Activated CD8-positive, alpha-beta T cell treated with anti-CD3 and anti-CD28 coated beads, Interleukin-2, amount 10 ng/mL, durations not matched to agents 7 days and 5 days (primary cell): ENCODE data around the gene COMMD4. TPM values are rescaled to one million over a fixed set of nuclear protein-coding genes. Genes with fewer than 3 reads are reported as not detected.

Experiments
- ATAC-seq: fragments of 150-1000 bp; cut with Tn5 transposase; one replicate; pipeline ENCODE4 v1.10.0; 2021; ENCODE audit warnings: moderate library complexity
- CTCF ChIA-PET: fragments of 350-600 bp; sonication (Branson Sonifier 250); formaldehyde crosslinking; loops from one replicate; lab custom pipeline; 2021; ENCODE audit warnings: antibody characterized with exemption; lab: Charles Lee
- POLR2A ChIA-PET: fragments of 350-600 bp; sonication (Branson Sonifier 250); formaldehyde crosslinking; loops from one replicate; lab custom pipeline; 2021; ENCODE audit warnings: antibody characterized with exemption; lab: Charles Lee
- DNase-seq: peaks from one replicate; pipeline ENCODE4 v3.0.0-alpha.2; 2020
- H3K27ac Mint-ChIP-seq: one replicate; pipeline ENCODE4 v1.8.0; 2021; ENCODE audit warnings: mild to moderate bottlenecking, mixed read lengths
- H3K27me3 Mint-ChIP-seq: one replicate; pipeline ENCODE4 v1.8.0; 2021; ENCODE audit warnings: low read depth, mixed read lengths
- H3K36me3 Mint-ChIP-seq: one replicate; pipeline ENCODE4 v1.8.0; 2021; ENCODE audit warnings: low read depth, mixed read lengths
- H3K4me1 Mint-ChIP-seq: one replicate; pipeline ENCODE4 v1.8.0; 2021; ENCODE audit warnings: low read depth, mixed read lengths
- H3K4me3 Mint-ChIP-seq: one replicate; pipeline ENCODE4 v1.8.0; 2021; ENCODE audit warnings: mild to moderate bottlenecking, mixed read lengths
- H3K9me3 Mint-ChIP-seq: one replicate; pipeline ENCODE4 v1.8.0; 2022; ENCODE audit warnings: mixed read lengths; ENCODE audit not compliant: insufficient read depth
- total RNA-seq, 2 experiments: library from RNA; stranded (reverse); gene quantifications; one replicate each; pipeline ENCODE4 v1.2.3, GENCODE V29; 2021

COMMD4 gene
- total RNA-seq, 2 experiments from 2014 or later = 101 to 103 TPM

DNA sequence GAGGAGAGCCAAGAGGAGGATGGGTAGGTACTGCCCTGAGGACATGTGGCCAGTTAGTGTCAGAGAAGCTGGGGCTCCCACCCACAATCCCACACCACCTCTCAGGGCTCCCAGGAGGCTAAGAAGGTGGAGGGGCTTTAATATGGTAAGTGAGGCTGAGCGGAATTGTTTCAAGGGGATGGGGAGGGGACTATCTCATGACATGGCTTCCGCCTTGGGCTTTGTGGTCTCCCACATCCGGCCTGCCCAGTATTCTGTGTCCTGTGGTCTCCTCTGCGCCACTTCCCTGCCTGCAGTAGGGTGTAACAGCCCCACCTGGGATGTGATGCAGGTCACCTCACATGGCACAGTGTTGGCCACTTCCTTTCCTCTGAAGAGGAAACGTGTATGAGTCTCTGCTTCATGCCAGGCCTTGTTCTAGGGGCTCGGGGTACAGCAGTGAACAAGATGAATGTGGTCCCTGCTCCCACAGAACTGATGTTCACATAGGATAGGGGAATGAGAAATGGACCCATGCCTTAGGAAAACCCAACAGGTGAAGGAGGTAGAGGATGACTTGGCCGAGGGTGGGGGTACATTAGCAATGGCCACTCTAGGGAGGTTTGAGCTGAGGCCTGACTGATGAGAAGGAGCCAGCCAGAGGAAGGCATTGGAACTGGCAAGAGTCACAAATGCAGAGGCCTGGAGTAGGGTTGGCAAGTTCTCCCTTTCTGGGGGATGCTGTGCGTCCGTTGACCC, 14.2 kb downstream of the COMMD4 start:
- Mint-ChIP-seq H3K9me3 (peaks cover 19% of the 10 kb centered on the region), H3K4me1 (peaks cover 37% of the 10 kb centered on the region), H3K27me3 (peaks cover 18% of the 10 kb centered on the region), H3K4me3 (peak overlapping the region; percentile 64), H3K36me3 (peaks cover 57% of the 10 kb centered on the region), H3K27ac (peak overlapping the region; percentile 99)
- peak; percentile 95 for DNase-seq
- POLR2A ChIA-PET = interaction anchor here (1.3 kb wide), 1 partner anchor 19 kb away, joined by 6 read pairs; the partner anchor contains the start of gene MAN2C1
- CTCF ChIA-PET = interaction anchor here (6.9 kb wide), 1 partner anchor 17 kb away, joined by 36 read pairs; the partner anchor contains the start of gene MAN2C1
- ATAC-seq = peak; percentile 86

DNA sequence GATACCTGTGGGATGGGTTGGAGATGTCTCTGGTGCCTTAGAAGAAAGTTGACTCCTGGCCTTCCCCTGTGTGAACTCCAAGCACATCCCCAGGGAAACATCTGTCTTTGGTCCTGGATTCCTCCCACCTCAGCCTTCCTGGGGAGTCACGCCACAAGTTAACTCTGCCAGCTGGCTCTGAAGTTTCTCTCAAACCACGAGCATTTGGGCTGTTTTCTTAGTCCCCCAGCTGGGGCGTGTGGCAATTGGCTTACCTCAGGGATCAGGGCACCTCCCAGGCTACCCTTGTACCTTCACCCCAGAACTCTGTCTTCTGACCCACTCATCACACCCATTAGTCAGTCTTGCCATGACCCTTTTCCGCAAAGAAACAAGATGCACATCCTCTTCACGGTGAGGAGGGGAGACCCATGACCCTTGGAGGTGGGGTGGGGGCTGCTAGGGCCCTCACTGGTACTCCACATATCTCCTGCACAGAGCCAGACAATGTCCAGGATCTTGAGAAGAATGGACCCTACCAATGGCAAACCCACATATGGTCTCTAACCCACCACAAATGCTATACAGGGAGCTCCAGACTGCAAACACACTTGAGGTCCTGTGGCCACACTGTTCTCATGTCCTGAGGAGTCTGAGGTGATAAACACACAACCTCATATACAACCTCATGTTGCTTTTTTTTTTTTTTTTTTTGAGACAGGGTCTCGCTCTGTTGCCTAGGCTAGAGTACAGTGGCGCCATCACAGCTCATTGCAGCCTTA, 14.9 kb downstream of the COMMD4 start:
- peaks cover 57% of the 10 kb centered on the region for H3K36me3 Mint-ChIP-seq
- POLR2A ChIA-PET = interaction anchor here (1.3 kb wide), 1 partner anchor 18 kb away, joined by 6 read pairs; the partner anchor contains the start of gene MAN2C1
- peaks cover 37% of the 10 kb centered on the region for H3K4me1 Mint-ChIP-seq
- H3K4me3 Mint-ChIP-seq = peak overlapping the region; percentile 64
- no peak for DNase-seq
- H3K27ac Mint-ChIP-seq = peak overlapping the region; percentile 99
- CTCF ChIA-PET = interaction anchor here (6.9 kb wide), 1 partner anchor 17 kb away, joined by 36 read pairs; the partner anchor contains the start of gene MAN2C1
- ATAC-seq = no peak
- peaks cover 19% of the 10 kb centered on the region for H3K9me3 Mint-ChIP-seq
- H3K27me3 Mint-ChIP-seq = peaks cover 14% of the 10 kb centered on the region

DNA sequence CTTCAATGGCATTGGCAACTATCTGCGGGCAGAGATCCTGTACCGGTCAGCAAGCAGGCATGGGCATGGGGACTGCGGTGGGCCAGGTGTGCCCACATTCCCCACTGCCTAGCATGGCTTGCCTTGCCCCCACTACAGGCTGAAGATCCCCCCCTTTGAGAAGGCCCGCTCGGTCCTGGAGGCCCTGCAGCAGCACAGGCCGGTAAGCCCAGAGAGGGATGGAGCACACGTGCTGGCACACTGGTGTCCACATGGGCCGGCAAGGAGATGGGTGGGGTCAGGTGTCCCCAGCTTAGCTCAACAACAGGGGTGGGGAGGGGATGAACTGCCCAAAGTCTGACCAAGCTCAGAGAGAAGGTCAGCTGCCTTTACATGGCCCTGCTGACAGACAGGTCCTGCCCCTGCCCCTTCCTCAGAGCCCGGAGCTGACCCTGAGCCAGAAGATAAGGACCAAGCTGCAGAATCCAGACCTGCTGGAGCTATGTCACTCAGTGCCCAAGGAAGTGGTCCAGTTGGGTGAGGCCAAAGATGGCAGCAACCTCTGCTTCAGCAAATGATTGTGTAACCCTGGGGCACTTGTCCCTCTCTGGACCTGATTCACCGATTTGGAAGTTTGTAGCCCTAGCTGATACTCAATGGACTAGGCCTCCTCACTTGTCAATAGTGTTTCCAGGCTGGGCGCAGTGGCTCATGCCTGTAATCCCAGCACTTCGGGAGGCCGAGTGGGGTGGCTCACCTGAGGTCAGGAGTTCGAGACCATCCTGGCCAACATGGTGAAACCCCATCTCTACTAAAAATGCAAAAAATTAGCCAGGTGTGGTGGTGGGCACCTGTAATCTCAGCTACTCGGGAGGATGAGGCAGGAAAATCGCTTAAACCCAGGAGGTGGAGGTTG, 16.6 kb downstream of the COMMD4 start:
- Mint-ChIP-seq H3K36me3 (peaks cover 57% of the 10 kb centered on the region), H3K4me3 (no peak overlapping the region), H3K27ac (no peak overlapping the region), H3K4me1 (peaks cover 28% of the 10 kb centered on the region), H3K9me3 (peaks cover 15% of the 10 kb centered on the region), H3K27me3 (peaks cover 5% of the 10 kb centered on the region)
- ATAC-seq (no peak), DNase-seq (no peak)
- CTCF ChIA-PET = interaction anchor here (6.9 kb wide), 1 partner anchor 15 kb away, joined by 36 read pairs; the partner anchor contains the start of gene MAN2C1
- POLR2A ChIA-PET = interaction anchor here (1.6 to 2.5 kb wide), 2 partner anchors 16 to 101 kb away, joined by 3 to 9 read pairs; partner anchors contain the start of gene MAN2C1

DNA sequence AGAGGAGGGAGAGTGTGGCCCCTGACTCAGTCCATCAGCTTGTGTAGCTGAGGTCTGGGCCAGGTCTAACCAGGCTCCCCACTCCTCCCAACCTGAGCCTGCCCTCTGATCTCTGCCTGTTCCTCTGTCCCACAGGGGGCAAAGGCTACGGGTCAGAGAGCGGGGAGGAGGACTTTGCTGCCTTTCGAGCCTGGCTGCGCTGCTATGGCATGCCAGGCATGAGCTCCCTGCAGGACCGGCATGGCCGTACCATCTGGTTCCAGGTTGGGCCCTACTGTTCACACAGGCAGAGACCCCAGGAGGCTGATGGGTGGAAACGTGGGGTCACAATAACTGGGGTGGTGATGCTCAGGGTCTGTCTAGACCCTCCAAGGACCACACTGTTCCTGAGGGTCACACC, 17.7 kb downstream of the COMMD4 start:
- H3K9me3 Mint-ChIP-seq = peaks cover 15% of the 10 kb centered on the region
- POLR2A ChIA-PET = interaction anchor here (0.5 to 2.5 kb wide), 4 partner anchors 15 to 288 kb away, joined by 3 to 9 read pairs (median 4); partner anchors contain the start of gene MAN2C1
- peaks cover 56% of the 10 kb centered on the region for H3K36me3 Mint-ChIP-seq
- peaks cover 5% of the 10 kb centered on the region for H3K27me3 Mint-ChIP-seq
- DNase-seq = no peak
- peaks cover 23% of the 10 kb centered on the region for H3K4me1 Mint-ChIP-seq
- no peak overlapping the region for H3K27ac Mint-ChIP-seq
- no peak for ATAC-seq
- CTCF ChIA-PET = interaction anchor here (6.9 kb wide), 1 partner anchor 14 kb away, joined by 36 read pairs; the partner anchor contains the start of gene MAN2C1
- no peak overlapping the region for H3K4me3 Mint-ChIP-seq

DNA sequence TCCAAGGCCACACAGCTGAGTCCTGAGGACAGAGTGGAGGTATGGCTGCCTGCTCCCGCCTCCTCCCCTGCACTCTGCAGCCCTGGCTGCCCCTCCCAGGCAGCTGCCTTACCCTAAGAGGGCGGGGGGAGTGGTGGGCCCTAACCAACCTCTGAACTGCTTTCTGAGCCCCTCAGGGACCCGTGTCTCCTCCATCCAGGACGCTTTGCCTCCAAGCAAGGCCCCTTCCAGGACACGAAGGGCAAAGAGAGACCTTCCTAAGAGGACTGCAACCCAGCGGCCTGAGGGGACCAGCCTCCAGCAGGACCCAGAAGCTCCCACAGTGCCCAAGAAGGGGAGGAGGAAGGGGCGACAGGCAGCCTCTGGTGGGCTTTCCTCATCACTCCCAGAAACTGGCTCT, 18.6 kb downstream of the COMMD4 start:
- ChIA-PET POLR2A (interaction anchor here (0.9 to 2.5 kb wide), 3 partner anchors 14 to 19 kb away, joined by 3 to 9 read pairs (median 3); partner anchors contain the start of genes COMMD4 and MAN2C1), CTCF (interaction anchor here (0.7 to 6.9 kb wide), 2 partner anchors 13 to 15 kb away, joined by 3 to 36 read pairs; partner anchors contain the start of gene MAN2C1)
- Mint-ChIP-seq H3K27ac (no peak overlapping the region), H3K27me3 (peaks cover 3% of the 10 kb centered on the region), H3K36me3 (peaks cover 50% of the 10 kb centered on the region), H3K4me1 (peaks cover 18% of the 10 kb centered on the region), H3K9me3 (peaks cover 15% of the 10 kb centered on the region), H3K4me3 (no peak overlapping the region)
- DNase-seq = no peak
- ATAC-seq = no peak

DNA sequence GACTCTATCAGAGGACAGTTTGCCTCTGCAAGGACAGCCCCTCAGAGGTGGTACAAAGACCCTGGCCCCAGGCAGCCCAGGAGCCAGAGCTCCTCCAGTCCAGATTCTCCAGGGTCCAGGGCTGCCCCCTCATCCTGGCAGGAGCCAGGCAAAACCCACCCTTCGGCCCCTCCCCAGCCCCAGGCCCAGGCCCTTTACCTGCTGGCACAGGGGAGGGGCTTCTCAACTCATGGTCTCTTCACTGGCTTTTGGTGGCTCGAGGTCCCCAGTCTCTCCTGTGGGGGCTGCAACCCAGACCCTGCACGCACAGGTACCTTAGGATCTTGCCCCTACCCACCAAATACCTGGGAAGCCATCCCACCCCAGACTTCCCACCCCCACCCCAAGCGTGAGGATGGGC, 19.5 kb downstream of the COMMD4 start:
- H3K4me3 Mint-ChIP-seq = no peak overlapping the region
- H3K36me3 Mint-ChIP-seq = peaks cover 43% of the 10 kb centered on the region
- ChIA-PET CTCF (interaction anchor here (0.7 to 6.9 kb wide), 2 partner anchors 12 to 14 kb away, joined by 3 to 36 read pairs; partner anchors contain the start of gene MAN2C1), POLR2A (interaction anchor here (0.9 kb wide), 1 partner anchor 13 kb away, joined by 3 read pairs; the partner anchor contains the start of gene MAN2C1)
- H3K27ac Mint-ChIP-seq = no peak overlapping the region
- peaks cover 7% of the 10 kb centered on the region for H3K9me3 Mint-ChIP-seq
- no peaks in the 10 kb centered on the region for H3K27me3 Mint-ChIP-seq
- H3K4me1 Mint-ChIP-seq = peaks cover 9% of the 10 kb centered on the region
- DNase-seq = no peak
- ATAC-seq = no peak

DNA sequence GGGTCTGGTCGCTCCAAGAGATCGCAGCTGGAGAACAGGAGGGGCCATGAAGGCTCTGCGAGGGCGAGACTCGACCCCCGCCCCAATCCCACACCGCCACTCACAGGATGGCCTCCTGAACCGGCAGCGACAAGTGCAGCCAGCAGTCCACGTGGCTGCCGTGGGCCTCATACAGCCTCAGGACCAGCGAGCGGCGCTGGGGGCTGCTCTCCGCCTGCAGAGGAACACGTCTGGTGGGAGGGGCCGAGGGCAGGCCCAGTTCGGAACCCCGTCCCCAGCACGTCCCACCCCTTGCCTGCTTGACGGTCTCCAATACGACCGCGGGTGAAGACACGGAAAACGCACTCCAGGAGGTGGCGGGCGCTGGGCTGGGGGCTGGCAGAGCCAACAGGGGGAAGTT, 20.1 kb downstream of the COMMD4 start:
- DNase-seq = no peak
- ChIA-PET POLR2A (no interaction called here), CTCF (interaction anchor here (1.4 kb wide), 1 partner anchor 12 kb away, joined by 4 read pairs; no protein-coding TSS in a partner anchor)
- peaks cover 39% of the 10 kb centered on the region for H3K36me3 Mint-ChIP-seq
- no peaks in the 10 kb centered on the region for H3K27me3 Mint-ChIP-seq
- peaks cover 2% of the 10 kb centered on the region for H3K4me1 Mint-ChIP-seq
- no peak for ATAC-seq
- peaks cover under 1% of the 10 kb centered on the region for H3K9me3 Mint-ChIP-seq
- no peak overlapping the region for H3K27ac Mint-ChIP-seq
- H3K4me3 Mint-ChIP-seq = no peak overlapping the region

DNA sequence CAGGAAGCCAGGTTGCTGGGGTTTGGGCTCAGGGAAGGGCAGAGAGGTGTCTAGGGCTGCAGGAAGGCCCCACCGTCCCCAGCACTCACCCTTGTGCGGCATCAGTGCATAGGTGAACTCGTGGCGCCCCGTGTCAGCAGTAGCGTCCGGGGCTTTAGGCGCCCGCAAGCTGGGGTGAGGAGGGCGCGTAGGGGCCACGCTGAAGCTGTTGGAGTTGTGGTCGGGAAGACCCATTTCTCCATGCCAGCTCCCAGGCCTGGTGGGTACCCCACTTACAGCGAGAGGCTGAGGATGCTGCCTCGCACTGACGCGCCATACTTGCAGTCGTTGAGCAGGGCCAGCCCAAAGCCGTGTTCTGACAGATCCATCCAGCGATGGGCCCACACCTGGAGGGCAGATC, 20.7 kb downstream of the COMMD4 start:
- Mint-ChIP-seq H3K4me3 (no peak overlapping the region), H3K27me3 (no peaks in the 10 kb centered on the region), H3K36me3 (peaks cover 35% of the 10 kb centered on the region), H3K27ac (no peak overlapping the region), H3K9me3 (no peaks in the 10 kb centered on the region), H3K4me1 (no peaks in the 10 kb centered on the region)
- CTCF ChIA-PET = interaction anchor here (1.4 kb wide), 1 partner anchor 11 kb away, joined by 4 read pairs; no protein-coding TSS in a partner anchor
- ATAC-seq (no peak), DNase-seq (no peak)
- POLR2A ChIA-PET = interaction anchor here (1.0 kb wide), 1 partner anchor 11 kb away, joined by 5 read pairs; the partner anchor contains the start of gene MAN2C1

DNA sequence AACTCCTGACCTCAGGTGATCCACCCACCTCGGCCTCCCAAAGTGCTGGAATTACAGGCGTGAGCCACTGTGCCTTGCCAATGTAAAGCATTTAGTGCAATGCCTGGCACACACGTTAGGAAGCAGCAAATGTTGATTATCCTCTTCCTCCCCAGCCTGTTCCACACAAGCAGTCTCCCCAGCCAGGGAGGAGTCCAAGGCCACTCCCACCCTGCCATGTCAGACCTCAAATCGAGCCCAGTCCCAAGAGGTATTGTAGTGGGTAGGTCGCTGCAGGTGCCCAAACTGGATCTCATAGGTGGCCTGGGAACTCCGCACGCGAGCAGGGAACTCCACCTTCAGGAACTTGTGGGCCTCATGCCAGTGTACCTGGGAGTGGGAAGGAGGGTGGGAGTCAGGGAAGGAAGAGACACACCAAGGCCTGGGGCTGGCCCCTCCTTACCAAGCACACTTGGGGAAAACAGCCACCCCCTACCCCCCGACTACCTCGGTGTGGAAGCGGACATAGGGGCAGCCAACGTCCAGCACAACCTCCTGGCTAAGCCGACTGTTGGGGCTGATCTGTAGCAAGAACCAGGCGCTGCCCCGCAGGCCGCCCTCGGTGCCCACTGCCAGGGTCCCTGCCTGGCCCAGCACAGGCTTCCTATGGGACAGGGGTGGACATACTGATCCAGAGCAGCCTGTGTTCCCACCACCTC, 22.3 kb downstream of the COMMD4 start:
- no peaks in the 10 kb centered on the region for H3K27me3 Mint-ChIP-seq
- no peaks in the 10 kb centered on the region for H3K9me3 Mint-ChIP-seq
- POLR2A ChIA-PET = no interaction called here
- ATAC-seq (no peak), DNase-seq (no peak)
- no peaks in the 10 kb centered on the region for H3K4me1 Mint-ChIP-seq
- no peak overlapping the region for H3K4me3 Mint-ChIP-seq
- H3K27ac Mint-ChIP-seq = no peak overlapping the region
- CTCF ChIA-PET = no interaction called here
- H3K36me3 Mint-ChIP-seq = peaks cover 24% of the 10 kb centered on the region

DNA sequence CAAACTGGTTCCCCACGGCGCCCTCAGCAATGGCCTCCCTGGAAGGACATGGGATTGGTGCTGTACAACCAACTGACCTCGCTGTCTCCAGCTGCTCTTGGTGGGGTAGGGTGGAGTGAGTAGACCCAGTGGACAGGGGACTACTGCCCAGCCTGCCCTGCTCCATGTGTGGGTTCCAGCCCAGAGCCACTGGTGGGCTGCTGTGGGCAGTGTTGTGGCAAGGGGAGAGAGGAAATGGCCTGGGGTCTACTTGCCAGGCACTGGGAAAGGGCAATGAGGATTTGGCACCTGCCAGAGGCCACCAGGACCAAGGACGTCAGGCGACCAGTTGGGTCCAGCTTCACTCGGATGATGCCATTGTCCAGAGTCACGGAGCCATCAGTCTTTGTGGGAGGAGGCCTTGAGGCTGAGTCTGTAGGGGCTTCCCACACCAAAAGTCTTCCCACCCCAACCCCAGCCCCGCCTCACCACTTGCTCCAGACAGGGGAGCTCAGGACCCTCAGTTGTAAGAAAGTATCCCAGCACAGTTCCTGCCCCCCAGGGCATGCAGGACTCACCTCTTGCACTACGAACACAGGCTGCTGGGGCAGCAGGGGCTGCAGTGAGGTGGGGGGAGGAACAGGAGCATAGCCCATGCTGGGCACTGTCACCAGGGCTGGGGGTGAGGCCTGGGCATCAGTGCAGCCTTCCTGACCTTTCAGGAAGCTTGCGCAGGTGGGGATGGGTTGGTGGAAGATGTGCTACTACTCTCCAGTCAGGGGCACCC, 23.1 kb downstream of the COMMD4 start:
- POLR2A ChIA-PET = no interaction called here
- no peaks in the 10 kb centered on the region for H3K27me3 Mint-ChIP-seq
- H3K36me3 Mint-ChIP-seq = peaks cover 21% of the 10 kb centered on the region
- DNase-seq = no peak
- H3K9me3 Mint-ChIP-seq = no peaks in the 10 kb centered on the region
- no peak overlapping the region for H3K4me3 Mint-ChIP-seq
- ATAC-seq = no peak
- CTCF ChIA-PET = no interaction called here
- H3K4me1 Mint-ChIP-seq = no peaks in the 10 kb centered on the region
- no peak overlapping the region for H3K27ac Mint-ChIP-seq
